ENCODE results near the gene ZFAND2A.

- TF ChIP-seq TARDBP (IDR thresholded peaks at IDR 0.05) (no peak), FOXM1 (IDR thresholded peaks at IDR 0.05; ENCODE audit: borderline replicate concordance) (no peak), NFRKB (IDR thresholded peaks at IDR 0.05) (no peak), BHLHE40 (IDR thresholded peaks at IDR 0.05; ENCODE audit: borderline replicate concordance) (no peak), HDGF (IDR thresholded peaks at IDR 0.05; ENCODE audit: borderline replicate concordance) (no peak), SUZ12 (IDR thresholded peaks at IDR 0.05) (no peak), ELF4 (IDR thresholded peaks at IDR 0.05) (no peak), ARNT (IDR thresholded peaks at IDR 0.05) (no peak)
Measured at GRCh38 chr7:1103789-1104515, 56.0 kb downstream of the ZFAND2A start.

Measured in HEK293T (cell line).